C4-2B (cell line): ENCODE results near the gene TNNC2.

Experiments used
- ZFX ChIP-seq: fragments of 450-650 bp; IDR thresholded peaks from 2 replicates; pipeline ENCODE4 v1.6.1; 2017
- TF ChIP-seq, protein P1 (sequence below): fragments of 450-650 bp; conservative IDR thresholded peaks from 2 replicates; pipeline ENCODE4 v1.5.1; 2017; ENCODE audit warnings: mild to moderate bottlenecking

DNA sequence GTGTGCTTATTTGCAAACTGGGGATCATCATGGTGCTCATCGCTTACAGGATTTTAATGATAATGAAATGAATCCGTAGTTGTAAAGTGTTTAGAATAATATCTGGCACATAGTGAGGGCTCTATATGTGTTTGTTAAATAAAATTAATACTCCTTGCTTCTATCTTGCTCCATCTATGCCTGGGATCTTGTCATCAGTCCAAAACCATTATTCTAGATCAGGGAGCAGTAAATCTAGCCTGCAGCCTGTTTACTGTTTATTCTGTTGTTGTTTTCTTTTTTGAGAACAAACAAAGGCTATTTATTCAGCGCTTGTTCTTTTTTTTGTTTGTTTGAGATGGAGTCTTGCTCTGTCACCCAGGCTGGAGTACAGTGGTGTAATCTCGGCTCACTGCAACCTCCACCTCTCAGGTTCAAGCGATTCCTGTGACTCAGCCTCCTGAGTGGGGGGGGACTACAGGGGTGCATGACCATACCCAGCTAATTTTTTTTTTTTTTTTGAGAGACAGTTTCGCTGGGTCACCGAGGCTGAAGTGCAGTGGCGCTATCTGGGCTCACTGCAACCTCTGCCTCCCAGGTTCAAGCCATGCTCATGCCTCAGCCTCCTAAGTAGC lies 22.0 kb upstream of the TNNC2 start:
- TF ChIP-seq, protein P1, sequence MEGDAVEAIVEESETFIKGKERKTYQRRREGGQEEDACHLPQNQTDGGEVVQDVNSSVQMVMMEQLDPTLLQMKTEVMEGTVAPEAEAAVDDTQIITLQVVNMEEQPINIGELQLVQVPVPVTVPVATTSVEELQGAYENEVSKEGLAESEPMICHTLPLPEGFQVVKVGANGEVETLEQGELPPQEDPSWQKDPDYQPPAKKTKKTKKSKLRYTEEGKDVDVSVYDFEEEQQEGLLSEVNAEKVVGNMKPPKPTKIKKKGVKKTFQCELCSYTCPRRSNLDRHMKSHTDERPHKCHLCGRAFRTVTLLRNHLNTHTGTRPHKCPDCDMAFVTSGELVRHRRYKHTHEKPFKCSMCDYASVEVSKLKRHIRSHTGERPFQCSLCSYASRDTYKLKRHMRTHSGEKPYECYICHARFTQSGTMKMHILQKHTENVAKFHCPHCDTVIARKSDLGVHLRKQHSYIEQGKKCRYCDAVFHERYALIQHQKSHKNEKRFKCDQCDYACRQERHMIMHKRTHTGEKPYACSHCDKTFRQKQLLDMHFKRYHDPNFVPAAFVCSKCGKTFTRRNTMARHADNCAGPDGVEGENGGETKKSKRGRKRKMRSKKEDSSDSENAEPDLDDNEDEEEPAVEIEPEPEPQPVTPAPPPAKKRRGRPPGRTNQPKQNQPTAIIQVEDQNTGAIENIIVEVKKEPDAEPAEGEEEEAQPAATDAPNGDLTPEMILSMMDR = no peak
- no peak for TF ChIP-seq ZFX
